Uterus (tissue), 2 donors: ENCODE results near the gene FCRL4.

Source experiments
- CTCF ChIP-seq, 4 experiments: fragments of 200-600 bp in 2 of 4; fragments of 450-650 bp in 2 of 4; sonication (generic) in 2 of 4; IDR thresholded peaks; one replicate each; pipeline ENCODE4 v1.5.1; 2016 to 2019; ENCODE audit warnings: antibody characterized with exemption in 4 of 4, mild to moderate bottlenecking in 2 of 4, moderate library complexity in 1 of 4
- POLR2A ChIP-seq, 2 donors: fragments of 450-650 bp; IDR thresholded peaks; one replicate each; pipeline ENCODE4 v1.6.1; 2016; ENCODE audit warnings: antibody characterized with exemption in 2 of 2, mild to moderate bottlenecking in 1 of 2, moderate library complexity in 1 of 2

GRCh38 chr1:157580828-157581210 lies 17.1 kb downstream of the FCRL4 start:
- TF ChIP-seq CTCF (IDR thresholded peaks at IDR 0.05) (no peak), POLR2A (IDR thresholded peaks at IDR 0.05) (no peak)
